Adrenal gland (tissue), 5 donors: ENCODE measurements around the gene C7orf57.

Source experiments
- POLR2A ChIP-seq, 2 donors: fragments of 450-650 bp; IDR thresholded peaks; one replicate each; pipeline ENCODE4 v1.6.1; 2017; ENCODE audit warnings: antibody characterized with exemption in 2 of 2, mild to moderate bottlenecking in 2 of 2, moderate library complexity in 1 of 2
- TF ChIP-seq, protein P1 (sequence below), 6 experiments: fragments of 450-650 bp in 4 of 6; fragments of 200-600 bp in 2 of 6; sonication (generic) in 1 of 6; IDR thresholded peaks; 1 replicate in 5 of 6; 2 replicates in 1 of 6; pipeline versions ENCODE4 v1.5.1 to v1.8.0; 2016 to 2021; ENCODE audit warnings: antibody characterized with exemption in 6 of 6, mild to moderate bottlenecking in 2 of 6, moderate library complexity in 1 of 6
- donor health status: DM: no; HTN: no; CAD: no.

DNA sequence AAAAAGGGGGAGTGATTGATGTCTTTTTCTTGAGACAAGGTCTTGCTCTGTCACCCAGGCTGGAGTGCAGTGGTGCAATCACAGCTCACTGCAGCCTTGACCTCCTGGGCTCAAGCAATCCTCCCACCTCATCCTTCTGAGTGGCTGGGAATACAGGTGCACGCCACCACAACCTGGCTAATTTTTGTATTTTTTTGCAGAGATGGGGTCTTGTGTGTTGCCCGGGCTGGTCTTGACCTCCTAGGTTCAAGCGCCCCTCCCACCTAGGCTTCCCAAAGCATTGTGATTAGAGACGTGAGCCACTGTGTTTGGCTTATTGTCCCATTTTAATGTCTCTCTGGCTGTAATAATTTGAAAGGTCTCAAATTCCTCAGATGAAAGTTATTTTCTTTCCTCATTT is 75.5 kb downstream of the C7orf57 start:
- TF ChIP-seq POLR2A (IDR thresholded peaks at IDR 0.05), result no peak
- TF ChIP-seq, protein P1, sequence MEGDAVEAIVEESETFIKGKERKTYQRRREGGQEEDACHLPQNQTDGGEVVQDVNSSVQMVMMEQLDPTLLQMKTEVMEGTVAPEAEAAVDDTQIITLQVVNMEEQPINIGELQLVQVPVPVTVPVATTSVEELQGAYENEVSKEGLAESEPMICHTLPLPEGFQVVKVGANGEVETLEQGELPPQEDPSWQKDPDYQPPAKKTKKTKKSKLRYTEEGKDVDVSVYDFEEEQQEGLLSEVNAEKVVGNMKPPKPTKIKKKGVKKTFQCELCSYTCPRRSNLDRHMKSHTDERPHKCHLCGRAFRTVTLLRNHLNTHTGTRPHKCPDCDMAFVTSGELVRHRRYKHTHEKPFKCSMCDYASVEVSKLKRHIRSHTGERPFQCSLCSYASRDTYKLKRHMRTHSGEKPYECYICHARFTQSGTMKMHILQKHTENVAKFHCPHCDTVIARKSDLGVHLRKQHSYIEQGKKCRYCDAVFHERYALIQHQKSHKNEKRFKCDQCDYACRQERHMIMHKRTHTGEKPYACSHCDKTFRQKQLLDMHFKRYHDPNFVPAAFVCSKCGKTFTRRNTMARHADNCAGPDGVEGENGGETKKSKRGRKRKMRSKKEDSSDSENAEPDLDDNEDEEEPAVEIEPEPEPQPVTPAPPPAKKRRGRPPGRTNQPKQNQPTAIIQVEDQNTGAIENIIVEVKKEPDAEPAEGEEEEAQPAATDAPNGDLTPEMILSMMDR (IDR thresholded peaks at IDR 0.05), result no peak
